Measurements from ENCODE around the gene SPINT2. TPM values are rescaled to one million over a fixed set of nuclear protein-coding genes. Genes with fewer than 3 reads are reported as not detected.

Gene SPINT2, protein sequence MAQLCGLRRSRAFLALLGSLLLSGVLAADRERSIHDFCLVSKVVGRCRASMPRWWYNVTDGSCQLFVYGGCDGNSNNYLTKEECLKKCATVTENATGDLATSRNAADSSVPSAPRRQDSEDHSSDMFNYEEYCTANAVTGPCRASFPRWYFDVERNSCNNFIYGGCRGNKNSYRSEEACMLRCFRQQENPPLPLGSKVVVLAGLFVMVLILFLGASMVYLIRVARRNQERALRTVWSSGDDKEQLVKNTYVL
- 71.0 and 177 TPM in 2 replicates for total RNA-seq (ENCODE audit: low replicate concordance)

- H3K27me3 ChIP-seq: no peaks in the 10 kb centered on the region
- H3K4me2 ChIP-seq: peak within 1 kb of the TSS; percentile 78
- peaks cover 50% of the 10 kb centered on the region for H3K79me2 ChIP-seq (ENCODE audit: low read depth)
- TF ChIP-seq EZH2 (IDR thresholded peaks at IDR 0.05) (no peak), EZH2phosphoT487 (IDR thresholded peaks at IDR 0.05) (no peak)
- TF ChIP-seq, protein P1, sequence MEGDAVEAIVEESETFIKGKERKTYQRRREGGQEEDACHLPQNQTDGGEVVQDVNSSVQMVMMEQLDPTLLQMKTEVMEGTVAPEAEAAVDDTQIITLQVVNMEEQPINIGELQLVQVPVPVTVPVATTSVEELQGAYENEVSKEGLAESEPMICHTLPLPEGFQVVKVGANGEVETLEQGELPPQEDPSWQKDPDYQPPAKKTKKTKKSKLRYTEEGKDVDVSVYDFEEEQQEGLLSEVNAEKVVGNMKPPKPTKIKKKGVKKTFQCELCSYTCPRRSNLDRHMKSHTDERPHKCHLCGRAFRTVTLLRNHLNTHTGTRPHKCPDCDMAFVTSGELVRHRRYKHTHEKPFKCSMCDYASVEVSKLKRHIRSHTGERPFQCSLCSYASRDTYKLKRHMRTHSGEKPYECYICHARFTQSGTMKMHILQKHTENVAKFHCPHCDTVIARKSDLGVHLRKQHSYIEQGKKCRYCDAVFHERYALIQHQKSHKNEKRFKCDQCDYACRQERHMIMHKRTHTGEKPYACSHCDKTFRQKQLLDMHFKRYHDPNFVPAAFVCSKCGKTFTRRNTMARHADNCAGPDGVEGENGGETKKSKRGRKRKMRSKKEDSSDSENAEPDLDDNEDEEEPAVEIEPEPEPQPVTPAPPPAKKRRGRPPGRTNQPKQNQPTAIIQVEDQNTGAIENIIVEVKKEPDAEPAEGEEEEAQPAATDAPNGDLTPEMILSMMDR (IDR thresholded peaks at IDR 0.05): peak; percentile 12
- H3F3A ChIP-seq (ENCODE audit: low read depth): peaks cover 27% of the 10 kb centered on the region
- no peaks in the 10 kb centered on the region for H3K9me3 ChIP-seq (ENCODE audit: low read depth)
- no peaks in the 10 kb centered on the region for H3K36me3 Mint-ChIP-seq
- peak within 1 kb of the TSS; percentile 66 for H3K4me3 ChIP-seq
- peak; percentile 95 for DNase-seq (ENCODE audit: low spot score)
- H3K9me3 Mint-ChIP-seq: no peaks in the 10 kb centered on the region
- H3K4me1 Mint-ChIP-seq: peaks cover 29% of the 10 kb centered on the region
- peak within 1 kb of the TSS; percentile 42 for H3K9ac ChIP-seq
- peaks cover 25% of the 10 kb centered on the region for H3K4me1 ChIP-seq
- peak within 1 kb of the TSS; percentile 22 for H3K27ac ChIP-seq
- peak within 1 kb of the TSS; percentile 84 for H2AFZ ChIP-seq (replicated peaks)
- H3K27ac Mint-ChIP-seq: no peak within 1 kb of the TSS
- peaks cover 10% of the 10 kb centered on the region for H4K20me1 ChIP-seq (ENCODE audit: low read depth)
- H3K4me3 Mint-ChIP-seq: peak within 1 kb of the TSS; percentile 90
- H3K36me3 ChIP-seq: no peaks in the 10 kb centered on the region
- peaks cover 17% of the 10 kb centered on the region for H3K27me3 Mint-ChIP-seq (ENCODE audit: insufficient read depth, low read depth)
Measured at GRCh38 chr19:38264486-38265212, at the start of gene SPINT2. Gene SPINT2, plus strand, starts transcription at chr19:38264573. Its CDS starts 320 bp downstream, at chr19:38264893.

- Mint-ChIP-seq H3K36me3 (peaks cover 11% of the 10 kb centered on the region), H3K27me3 (ENCODE audit: insufficient read depth, low read depth) (peaks cover 2% of the 10 kb centered on the region), H3K9me3 (no peaks in the 10 kb centered on the region), H3K4me3 (no peak overlapping the region), H3K27ac (peak overlapping the region; percentile 42), H3K4me1 (peaks cover 28% of the 10 kb centered on the region)
- peaks cover 1% of the 10 kb centered on the region for H3K4me1 ChIP-seq
- no peak overlapping the region for H3K27ac ChIP-seq
- H3K4me2 ChIP-seq: no peak overlapping the region
- H3K36me3 ChIP-seq: no peaks in the 10 kb centered on the region
- H3K4me3 ChIP-seq: no peak overlapping the region
- H4K20me1 ChIP-seq (ENCODE audit: low read depth): no peaks in the 10 kb centered on the region
- no peak overlapping the region for H2AFZ ChIP-seq (replicated peaks)
- DNase-seq (ENCODE audit: low spot score): no peak
- TF ChIP-seq EZH2phosphoT487 (IDR thresholded peaks at IDR 0.05): no peak
- TF ChIP-seq, protein P1 (IDR thresholded peaks at IDR 0.05): no peak
- TF ChIP-seq EZH2 (IDR thresholded peaks at IDR 0.05): no peak
- H3K9ac ChIP-seq: no peak overlapping the region
- H3K79me2 ChIP-seq (ENCODE audit: low read depth): no peaks in the 10 kb centered on the region
- no peaks in the 10 kb centered on the region for H3K9me3 ChIP-seq (ENCODE audit: low read depth)
- H3K27me3 ChIP-seq: no peaks in the 10 kb centered on the region
- H3F3A ChIP-seq (ENCODE audit: low read depth): peaks cover 8% of the 10 kb centered on the region
Measured at GRCh38 chr19:38216785-38217641, 47.4 kb upstream of the SPINT2 start.

DNA sequence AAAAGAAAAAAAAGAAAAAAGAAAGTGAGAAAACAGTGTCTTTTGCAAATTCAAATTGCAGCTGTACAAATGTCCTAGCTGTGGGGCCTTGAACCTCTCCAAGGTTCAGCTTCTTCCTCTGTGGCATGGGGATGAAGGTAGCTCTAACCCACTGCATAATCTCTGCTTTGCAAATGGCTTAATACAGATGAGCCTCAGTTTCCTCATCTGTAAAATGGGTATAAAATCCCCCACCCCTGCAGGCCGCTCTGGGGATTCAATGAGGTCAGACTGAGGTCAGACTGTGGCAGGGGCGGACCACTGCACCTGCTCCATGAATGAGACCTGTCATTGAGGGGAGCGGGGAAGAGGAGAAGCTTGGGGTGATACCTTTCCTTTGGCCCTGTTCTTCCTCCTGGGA, 46.2 kb upstream of the SPINT2 start:
- Mint-ChIP-seq H3K4me1 (peaks cover 29% of the 10 kb centered on the region), H3K36me3 (peaks cover 12% of the 10 kb centered on the region), H3K27me3 (ENCODE audit: insufficient read depth, low read depth) (no peaks in the 10 kb centered on the region), H3K4me3 (no peak overlapping the region), H3K9me3 (no peaks in the 10 kb centered on the region), H3K27ac (no peak overlapping the region)
- no peak for DNase-seq (ENCODE audit: low spot score)
- Histone ChIP-seq H3F3A (ENCODE audit: low read depth) (peaks cover 1% of the 10 kb centered on the region), H3K27me3 (peaks cover 8% of the 10 kb centered on the region), H3K4me3 (no peak overlapping the region), H3K9ac (no peak overlapping the region), H3K4me2 (no peak overlapping the region), H4K20me1 (ENCODE audit: low read depth) (no peaks in the 10 kb centered on the region), H3K27ac (no peak overlapping the region), H3K9me3 (ENCODE audit: low read depth) (no peaks in the 10 kb centered on the region), H3K79me2 (ENCODE audit: low read depth) (peaks cover 2% of the 10 kb centered on the region), H3K36me3 (no peaks in the 10 kb centered on the region), H2AFZ (replicated peaks) (no peak overlapping the region), H3K4me1 (no peaks in the 10 kb centered on the region)
- TF ChIP-seq EZH2phosphoT487 (IDR thresholded peaks at IDR 0.05) (no peak), EZH2 (IDR thresholded peaks at IDR 0.05) (no peak)
- TF ChIP-seq, protein P1 (IDR thresholded peaks at IDR 0.05): no peak
